Stimulated activated CD8-positive, alpha-beta memory T cell treated with anti-CD3 and anti-CD28 coated beads, Interleukin-15, amount 100 ng/mL, for 24 hours (primary cell): Measurements from ENCODE around the gene LRP1.
A peak's percentile ranks its signal among the peaks of the same experiment; 100 is the strongest.

ENCODE experiments used
- DNase-seq: peaks from one replicate; pipeline ENCODE4 v3.0.0-alpha.2; 2020; ENCODE audit warnings: low read depth

Gene LRP1

DNA sequence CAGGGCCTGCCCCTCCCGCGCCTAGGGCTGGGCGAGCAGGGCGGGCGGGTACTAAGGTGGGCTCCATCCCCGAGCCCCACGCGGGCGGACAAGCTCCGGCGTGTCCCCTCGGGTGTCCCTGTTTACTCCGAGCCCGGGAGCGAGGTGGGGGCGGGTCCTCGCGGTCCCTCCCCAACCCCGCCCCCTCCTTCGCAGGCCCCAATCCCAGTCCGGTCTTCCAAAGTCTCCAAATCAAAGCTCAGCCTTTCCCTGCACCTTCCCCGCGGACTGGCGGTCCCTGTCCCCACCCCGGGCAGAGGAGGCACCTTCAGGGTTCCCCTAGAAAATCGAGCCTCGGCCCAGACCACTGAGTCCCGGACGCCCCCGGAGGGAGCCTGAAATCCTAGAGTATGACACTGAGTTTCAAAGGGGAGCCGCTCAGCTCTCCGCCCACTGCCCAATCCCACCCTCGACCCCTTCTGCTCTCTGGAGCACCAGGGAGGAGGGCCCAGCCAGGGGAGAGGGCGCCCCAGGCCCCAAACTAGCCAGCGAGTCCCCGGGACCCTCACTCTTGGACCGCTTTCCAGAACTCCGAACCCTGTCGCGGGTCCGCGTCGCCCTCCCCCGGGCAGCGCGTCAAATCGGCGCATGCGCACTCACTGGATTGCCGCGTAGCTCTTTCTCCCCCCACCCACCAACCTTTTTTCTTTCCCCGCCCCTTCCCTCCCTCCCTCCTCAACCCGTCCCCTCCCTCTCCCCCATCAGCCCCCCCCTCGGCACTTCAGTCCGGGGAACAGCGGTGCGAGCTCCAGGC is at the start of gene LRP1:
Gene LRP1, plus strand, starts transcription at position 758 of the 793 bp plus-strand sequence. CDS start 482 bp downstream, outside the sequence.
- peak; percentile 52 for DNase-seq

DNA sequence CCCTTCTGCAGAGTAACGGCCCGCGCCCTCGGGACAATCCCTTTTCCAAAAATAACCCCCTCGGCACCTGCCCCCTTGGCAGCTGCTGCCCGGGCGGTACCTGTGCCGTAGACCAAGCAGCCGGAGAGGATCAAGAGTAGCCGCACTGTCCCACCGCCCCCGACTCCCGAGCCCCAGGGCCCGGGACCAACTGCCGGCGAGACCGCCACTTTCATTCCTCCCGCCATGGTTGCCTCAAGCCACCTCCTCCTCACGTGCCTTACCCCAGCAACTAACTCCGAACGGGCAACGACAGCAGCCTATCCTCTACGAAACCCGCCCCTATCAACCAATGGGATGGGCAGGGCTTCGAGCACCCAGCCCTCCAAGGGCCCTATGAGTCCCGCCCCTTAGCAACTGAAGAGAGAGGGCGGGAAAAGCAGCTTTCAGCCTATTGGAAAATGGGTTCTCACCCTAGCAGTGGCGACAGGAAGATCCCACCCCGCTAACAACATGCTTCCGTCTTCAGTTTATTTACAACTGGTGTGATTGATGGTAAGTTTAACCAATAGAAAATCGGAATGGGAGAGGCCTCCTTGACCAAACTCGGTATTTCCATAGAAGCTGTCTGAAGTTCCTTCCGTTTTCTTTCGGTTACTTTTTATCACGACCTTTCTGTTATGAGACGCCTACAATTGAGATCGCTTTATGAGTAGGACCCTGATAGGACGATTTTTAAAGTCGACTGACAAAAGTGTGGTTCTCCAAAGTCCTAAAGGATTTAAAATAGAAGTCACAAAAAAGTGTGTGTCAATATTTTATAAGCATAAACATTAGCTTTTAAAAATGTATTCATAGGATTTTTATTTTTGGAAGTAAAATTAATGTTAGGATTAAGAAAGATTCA is 49.5 kb upstream of the LRP1 start, which contains the start of gene NEMP1:
Gene NEMP1, minus strand, starts transcription at position 273 of the 886 bp plus-strand sequence. Its CDS starts 46 bp downstream, at position 227.
- peak; percentile 69 for DNase-seq

DNA sequence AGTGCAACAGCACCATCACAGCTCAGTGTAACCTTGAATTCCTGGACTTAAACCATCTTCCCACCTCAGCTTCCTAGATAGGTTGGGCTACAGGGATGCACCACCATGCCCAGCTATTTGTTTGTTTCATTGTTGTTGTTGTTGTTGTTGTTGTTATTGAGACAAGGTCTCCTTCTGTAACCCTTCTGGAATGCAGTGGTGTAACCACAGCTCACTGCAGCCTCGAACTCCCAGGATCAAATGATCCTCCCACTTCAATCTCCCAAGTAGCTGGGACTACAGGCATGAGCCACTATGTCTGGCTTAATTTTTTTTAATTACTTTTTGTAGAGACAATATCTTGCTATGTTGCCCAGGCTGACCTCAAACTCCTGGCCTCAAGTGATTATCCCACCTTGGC is 48.5 kb upstream of the LRP1 start:
- no peak for DNase-seq

DNA sequence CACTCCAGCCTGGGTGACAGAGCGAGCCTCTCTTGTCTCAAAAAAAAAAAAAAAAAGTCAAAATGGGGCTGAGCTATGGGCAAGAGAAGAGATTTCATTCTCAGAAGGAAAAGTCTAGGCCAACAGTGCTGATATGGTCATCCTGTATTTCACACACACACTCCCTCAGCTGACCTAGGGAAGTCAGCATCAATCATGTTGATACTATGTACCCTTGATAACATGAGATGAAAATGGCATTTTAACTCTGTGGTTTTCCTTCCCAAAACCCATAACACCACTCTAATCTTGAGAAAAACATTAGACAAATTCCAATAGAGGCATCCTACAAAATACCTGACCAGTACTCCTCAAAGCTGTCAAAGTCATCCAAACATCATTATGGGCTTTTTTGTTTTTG is 47.4 kb upstream of the LRP1 start:
- no peak for DNase-seq

DNA sequence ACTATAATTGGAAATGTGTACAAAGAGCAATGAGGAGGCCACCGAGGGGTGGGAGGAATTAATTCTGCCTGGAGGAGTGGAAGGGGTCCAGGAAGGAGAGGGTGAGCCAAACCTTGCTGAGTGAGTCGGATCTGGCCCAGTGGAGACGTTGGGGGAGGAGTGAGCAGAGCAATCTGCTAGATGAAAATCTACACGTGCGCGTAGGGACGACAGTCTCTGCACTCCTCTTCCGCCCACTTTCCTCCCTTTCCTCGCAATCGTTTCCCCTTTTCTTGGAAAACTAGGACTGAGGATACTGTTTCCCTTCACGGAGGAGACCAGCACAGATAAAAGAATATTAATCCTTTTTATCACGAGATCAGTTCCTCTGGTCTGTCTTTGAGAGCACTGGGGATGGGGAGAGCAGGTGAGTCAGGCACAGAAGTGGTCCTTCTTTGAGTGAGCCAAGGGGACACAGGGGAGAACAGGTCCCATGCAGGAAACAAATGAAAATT is 42.2 kb upstream of the LRP1 start:
- DNase-seq, result no peak

DNA sequence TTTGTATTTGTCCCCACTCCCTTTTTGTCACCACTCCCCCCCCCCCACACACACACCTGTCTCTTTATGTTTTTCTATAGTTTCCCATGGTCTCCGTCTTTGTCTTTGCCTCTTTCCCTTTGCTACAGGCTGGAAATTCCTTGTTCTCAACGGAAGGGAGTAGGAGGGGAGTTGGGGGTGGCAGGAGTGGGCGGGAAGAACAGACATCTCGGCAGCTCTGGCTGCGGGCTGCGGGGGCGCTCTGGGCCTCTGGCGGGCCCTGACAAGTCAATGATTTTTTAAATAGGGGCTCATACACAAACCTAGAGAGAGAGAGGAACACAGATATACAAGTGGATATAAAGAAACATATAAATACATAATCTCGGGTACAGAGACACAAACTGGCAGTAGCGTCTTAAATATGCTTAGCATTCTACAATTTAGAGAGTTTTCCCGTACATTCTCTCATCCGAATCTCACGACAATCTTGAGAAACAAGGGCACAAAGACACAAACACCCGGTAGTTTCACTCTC is 41.7 kb upstream of the LRP1 start:
- no peak for DNase-seq

DNA sequence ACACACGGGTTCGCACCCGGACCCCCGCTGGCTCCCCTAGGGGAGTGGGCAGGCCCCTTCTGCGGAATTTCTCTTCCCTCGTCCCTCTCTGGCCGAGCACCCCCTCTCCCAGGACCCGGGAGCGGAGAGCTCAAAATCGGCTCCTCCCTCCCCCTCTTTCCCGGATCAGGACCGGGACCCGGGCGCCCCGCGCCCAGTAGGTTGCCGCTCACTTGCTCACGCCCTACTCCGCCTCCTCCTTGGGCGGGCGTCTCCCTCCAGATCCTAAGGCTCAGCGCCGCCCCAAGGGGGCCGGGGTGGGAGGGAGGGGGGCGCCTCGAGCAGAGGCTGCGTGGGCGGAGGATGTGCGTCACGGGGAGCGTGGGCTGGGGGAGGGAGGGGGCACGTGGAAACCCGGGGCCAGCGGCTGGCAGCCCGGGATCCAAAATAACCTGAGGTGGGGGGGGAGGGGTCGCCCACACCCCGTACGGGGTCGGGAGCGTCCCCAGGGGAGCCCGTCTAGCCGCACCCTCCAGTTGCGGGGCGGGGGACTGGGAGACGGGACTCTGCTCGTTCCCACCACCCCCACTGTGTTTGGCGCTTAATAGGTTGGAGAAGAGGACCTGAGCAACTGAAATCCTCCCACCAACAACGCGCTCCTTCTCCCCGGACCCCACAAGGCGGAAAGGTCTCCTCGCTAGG is 41.1 kb upstream of the LRP1 start:
- DNase-seq, result peak; percentile 90

DNA sequence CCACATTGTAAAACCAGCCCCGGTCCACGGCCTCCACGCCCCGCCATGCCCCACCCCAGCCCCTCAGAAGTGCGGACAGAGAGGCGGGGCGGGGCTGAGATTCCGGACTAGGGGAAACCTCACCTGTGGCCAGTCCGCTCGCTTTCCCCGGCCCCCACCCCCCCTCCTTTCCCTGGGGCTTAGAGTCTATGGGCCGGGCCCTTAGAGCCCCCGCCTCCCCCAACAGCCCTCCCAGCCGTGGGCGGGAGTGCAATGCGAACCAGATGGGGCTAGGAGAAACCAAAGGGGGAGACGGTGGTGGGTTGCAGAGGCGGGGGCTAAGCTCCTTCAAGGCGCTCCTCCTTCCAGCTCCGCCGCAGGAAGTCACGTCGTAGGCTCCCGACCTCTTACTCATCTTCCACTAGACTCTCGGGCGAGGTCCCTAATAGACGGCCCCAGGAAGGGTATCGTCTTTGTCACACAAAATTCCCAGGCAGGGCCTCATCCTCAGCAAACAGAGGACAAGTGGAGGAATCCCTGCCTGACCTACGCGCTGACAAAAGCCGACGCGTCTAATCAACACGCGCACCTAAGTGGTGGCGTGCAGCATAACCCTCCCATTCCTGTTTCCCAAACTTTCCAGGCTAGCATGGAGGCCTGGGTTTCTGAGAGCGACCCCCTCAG is 40.5 kb upstream of the LRP1 start:
- DNase-seq, result peak; percentile 39

DNA sequence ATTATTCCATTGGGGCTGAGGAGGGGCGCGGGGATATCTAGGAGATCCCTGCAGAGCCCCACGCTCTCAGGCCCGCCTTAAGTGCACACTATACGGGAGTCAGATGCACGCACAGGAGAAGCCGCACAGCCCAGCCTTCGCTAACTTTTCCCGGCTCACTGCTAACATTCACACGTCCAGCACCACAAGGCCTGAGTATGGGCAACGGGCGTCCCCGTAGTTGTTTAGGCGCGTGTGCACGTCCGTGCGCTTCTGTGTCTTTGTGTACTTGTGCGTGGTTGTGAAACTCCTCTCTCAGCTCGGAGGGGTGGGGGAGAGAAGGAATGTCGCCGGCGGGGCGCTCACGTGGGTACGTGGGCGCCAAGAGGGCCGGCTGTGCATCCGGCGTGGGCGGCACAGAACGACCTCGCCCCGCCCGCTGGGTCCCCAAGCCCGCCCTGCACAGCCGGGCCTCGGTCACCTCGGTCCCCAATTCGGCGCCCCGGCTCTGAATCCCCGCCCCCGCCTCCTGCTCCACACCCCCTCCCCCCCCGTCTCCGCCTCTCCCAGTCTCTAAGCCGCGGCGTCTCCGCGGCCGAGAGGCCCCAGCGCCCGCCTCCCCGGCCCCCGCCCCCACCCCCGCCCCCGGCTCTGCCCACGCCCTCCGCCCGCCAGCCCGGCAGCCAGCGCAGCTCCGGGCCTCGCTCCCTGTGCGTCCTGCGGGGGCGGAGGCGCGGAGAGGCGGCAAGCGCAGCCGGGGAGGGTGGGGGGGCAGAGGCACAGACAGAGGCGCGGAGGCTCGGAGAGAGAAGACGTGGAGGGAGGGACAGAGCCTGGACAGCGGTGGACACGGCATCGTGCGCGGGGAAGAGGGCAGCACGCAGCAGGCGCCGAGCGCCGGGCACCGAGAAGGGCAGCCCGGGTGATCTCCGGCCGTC is 39.7 kb upstream of the LRP1 start, which contains the start of gene NAB2:
Gene NAB2, plus strand, starts transcription at position 761 of the 917 bp plus-strand sequence. CDS start 158 bp downstream, outside the sequence.
- peak; percentile 69 for DNase-seq

DNA sequence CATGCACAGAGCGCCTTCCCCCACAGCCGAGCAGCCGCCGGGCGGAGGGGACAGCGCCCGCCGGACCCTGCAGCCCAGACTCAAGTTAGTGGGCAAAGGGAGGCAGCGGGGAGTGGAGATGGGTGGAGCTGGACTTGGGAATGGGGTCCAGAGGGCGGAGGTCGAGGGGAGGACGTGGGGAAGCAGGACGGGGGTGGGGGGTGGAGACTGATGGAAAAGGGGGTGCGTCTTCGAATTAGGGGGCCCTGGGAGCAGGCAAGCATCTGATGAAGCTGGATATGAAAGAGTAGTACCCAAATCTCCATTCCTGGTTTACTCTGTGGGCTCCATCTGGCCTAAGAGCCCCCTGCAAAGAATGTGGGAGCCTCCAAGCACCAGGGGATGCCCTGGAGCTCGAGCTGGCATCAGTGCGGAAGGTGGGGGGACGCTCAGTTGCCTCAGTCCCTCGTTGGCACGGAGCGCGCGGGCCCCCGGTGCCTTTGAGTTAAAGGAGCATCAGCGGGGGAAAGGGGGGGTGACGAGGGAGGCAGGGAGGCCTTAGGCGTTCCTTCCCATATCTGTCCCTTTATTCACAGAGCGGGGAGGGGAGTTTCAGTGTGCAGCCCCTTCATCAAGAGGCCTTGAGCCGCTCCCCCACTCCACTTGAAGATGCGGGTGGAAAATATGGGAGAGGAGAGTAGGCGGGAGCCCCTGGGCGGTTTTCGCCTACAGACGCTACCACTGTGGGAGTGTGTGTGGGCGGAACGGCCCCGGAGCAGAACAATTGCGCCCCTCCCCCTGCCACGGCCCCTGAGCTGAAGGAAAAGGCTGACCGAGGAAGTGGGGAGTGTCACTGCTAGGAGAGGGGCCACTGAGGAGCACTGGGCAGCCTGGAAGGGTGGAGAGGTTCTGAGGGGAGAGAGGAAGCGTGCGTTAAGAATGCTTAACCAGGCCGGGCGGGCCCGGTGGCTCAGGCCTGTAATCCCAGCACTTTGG is 38.7 kb upstream of the LRP1 start:
- no peak for DNase-seq

DNA sequence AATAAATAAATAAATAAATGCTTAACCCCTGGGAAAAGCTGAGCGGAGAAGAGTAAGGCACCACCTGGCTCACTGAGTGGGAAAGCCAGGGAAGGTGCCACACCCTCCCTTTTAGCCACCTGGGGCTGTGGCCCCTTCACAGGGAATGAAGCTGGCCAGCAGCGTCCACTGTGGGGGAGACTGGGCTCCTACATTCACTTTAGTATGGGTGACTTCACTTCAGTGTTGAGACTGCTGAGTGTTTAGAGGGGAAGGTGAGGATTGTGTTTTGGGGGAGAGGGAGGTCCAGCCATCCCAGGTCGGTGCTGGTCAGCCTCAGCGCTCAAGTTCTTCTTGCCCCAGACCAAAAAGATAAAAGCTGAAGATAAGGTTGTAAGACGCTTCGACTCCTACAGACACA is 37.8 kb upstream of the LRP1 start:
- DNase-seq, result no peak

DNA sequence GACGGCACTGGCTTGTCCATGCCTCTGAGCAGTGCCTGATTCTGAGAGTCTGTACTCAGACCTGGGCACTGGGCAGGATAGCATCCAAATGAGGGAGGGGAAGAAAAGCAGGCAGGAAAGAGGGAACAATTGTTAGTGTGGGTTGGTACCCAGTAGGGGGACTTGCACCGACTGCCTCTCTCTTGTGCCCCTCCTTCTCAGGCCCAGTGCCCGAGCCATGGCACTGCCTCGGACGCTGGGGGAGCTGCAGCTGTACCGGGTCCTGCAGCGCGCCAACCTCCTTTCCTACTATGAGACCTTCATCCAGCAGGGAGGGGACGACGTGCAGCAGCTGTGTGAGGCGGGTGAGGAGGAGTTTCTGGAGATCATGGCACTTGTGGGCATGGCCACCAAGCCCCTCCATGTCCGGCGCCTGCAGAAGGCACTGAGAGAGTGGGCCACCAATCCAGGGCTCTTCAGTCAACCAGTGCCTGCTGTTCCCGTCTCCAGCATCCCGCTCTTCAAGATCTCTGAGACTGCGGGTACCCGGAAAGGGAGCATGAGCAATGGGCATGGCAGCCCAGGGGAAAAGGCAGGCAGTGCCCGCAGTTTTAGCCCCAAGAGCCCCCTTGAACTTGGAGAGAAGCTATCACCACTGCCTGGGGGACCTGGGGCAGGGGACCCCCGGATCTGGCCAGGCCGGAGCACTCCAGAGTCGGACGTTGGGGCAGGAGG is 37.2 kb upstream of the LRP1 start:
- no peak for DNase-seq

DNA sequence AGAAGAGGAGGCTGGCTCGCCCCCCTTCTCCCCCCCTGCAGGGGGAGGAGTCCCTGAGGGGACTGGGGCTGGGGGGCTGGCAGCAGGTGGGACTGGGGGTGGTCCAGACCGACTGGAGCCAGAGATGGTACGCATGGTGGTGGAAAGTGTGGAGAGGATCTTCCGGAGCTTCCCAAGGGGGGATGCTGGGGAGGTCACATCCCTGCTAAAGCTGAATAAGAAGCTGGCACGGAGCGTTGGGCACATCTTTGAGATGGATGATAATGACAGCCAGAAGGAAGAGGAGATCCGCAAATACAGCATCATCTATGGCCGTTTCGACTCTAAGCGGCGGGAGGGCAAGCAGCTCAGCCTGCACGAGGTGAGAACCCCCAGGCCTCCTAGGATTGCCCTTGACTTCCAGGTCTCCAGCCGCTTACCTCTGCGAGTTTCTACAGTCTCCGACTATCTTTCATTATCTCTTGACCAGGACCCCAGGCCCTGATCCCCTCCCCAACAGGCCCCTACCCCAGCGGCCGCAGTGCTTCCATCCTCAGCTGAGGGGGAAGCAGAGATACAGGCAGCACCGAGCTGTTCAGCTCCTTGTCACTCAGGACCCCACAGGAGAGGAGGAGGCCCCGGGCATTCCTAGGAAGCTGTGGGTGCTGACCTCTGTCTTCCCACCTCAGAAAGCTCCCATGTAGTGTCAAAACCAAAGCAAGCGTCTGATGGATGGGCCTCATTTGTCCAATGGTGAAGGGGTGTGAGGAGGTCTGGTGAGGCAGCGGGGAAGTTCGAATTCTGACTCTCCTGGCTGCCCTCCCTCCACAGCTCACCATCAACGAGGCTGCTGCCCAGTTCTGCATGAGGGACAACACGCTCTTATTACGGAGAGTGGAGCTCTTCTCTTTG is 36.4 kb upstream of the LRP1 start:
- no peak for DNase-seq

DNA sequence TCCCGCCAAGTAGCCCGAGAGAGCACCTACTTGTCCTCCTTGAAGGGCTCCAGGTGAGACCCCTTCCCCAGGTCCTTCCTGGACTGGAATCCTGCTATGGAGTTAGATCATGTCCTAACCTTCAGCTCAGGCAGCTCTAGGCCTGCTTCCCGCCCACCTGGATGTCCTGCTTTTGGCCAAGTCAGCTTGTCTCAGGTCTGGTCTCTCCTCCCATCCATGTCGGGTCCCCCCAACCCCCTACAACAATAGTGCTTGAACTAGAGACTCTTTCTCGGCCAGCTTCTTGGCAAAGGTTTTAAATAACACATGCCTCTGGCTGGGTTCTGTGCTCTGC is 35.8 kb upstream of the LRP1 start:
- DNase-seq, result no peak

DNA sequence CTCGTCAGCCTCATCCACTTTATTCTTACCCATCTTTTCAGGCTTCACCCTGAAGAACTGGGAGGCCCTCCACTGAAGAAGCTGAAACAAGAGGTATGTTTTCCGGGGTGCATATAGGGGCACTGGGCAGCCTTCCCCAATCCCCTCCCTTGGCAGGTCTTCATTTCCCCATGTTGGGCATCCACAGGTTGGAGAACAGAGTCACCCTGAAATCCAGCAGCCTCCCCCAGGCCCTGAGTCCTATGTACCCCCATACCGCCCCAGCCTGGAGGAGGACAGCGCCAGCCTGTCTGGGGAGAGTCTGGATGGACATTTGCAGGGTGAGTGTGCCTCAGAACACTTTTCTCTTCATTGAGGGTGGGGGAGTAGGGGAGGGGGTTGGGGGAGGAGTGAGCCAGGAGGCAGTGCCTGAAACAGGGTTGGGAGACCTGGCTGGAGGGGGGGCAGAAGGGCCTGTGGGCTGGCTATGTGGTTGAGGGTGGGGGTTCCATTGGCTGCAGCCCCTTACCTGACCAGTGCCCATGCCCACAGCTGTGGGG is 35.3 kb upstream of the LRP1 start:
- no peak for DNase-seq

DNA sequence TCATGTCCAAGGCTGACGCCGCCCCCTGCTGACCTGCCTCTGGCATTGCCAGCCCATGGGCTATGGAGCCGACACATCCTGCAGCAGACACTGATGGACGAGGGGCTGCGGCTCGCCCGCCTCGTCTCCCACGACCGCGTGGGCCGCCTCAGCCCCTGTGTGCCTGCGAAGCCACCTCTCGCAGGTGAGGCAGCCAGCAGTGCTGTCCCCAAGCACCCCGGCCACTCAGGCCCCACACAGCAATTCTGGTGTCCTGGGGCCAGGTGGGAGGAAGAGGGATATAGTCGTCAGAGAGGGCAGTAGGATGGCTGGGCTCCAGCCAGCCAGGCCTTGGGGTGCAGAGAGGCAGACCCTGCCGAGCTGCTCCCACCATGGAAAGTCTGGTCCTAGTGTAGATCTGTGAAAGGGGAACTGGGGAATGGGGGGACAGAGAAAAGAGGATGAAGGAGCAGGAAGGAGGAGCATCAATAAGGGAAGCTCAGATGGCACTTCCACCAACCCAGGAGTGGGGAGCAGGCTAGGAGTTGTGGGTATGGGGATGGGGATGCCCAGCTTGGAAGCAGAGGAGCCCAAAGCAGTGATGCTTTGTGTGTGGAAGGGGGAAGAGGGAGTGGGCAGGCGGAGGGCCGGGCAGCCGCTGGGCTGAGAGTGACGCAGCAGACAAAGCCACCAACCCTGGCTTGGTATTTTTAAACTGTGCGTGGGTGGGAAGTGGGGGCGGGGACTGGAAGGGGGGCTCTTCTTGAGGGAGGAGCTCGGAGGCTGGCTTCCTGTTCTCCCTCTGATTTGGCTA is 34.7 kb upstream of the LRP1 start:
- DNase-seq, result peak; percentile 46
